ENCODE measurements around the gene PCK1. TPM values are rescaled to one million over a fixed set of nuclear protein-coding genes. Genes with fewer than 3 reads are reported as not detected.
A peak's percentile ranks its signal among the peaks of the same experiment; 100 is the strongest.

The PCK1 gene
- total and polyA plus RNA-seq, 4 donors: 0.21 to 49.2 (median 0.54) TPM

GRCh38 chr20:57605878-57606277 is 45.0 kb downstream of the PCK1 start:
- Histone ChIP-seq H3K4me1 (ENCODE audit: control insufficient read depth in 1 of 2, insufficient read depth in 2 of 2, low read length in 2 of 2) (no peaks in the 10 kb centered on the region), H3K9me3 (ENCODE audit: control insufficient read depth, low read length) (no peaks in the 10 kb centered on the region), H3K4me3 (ENCODE audit: low read length in 2 of 2) (no peak overlapping the region), H3K36me3 (ENCODE audit: control insufficient read depth in 1 of 2, insufficient read depth in 2 of 2, low read length in 1 of 2) (no peaks in the 10 kb centered on the region), H3K27me3 (ENCODE audit: control insufficient read depth in 1 of 2, insufficient read depth in 2 of 2, low read length in 1 of 2) (no peaks in the 10 kb centered on the region), H3K27ac (ENCODE audit: low read depth in 1 of 2, low read length in 2 of 2) (no peak overlapping the region)
- WGBS, 2 donors: 87 to 88% methylated on average over 5 of the region's 5 CpGs
- intact Hi-C loops (cut with DNase I): no loop called here
- DNase-seq (no peak), ATAC-seq (ENCODE audit: low FRiP score) (no peak)

GRCh38 chr20:57608516-57608915 is 47.6 kb downstream of the PCK1 start:
- DNase-seq (peak in 1 of 2 donors; percentile 10), ATAC-seq (ENCODE audit: low FRiP score) (no peak)
- no peaks in the 10 kb centered on the region for H3K4me1 ChIP-seq (ENCODE audit: control insufficient read depth in 1 of 2, insufficient read depth in 2 of 2, low read length in 2 of 2)
- 78 to 83% methylated on average over 7 of the region's 7 CpGs for WGBS, 2 donors
- H3K9me3 ChIP-seq (ENCODE audit: control insufficient read depth, low read length): no peaks in the 10 kb centered on the region
- no peaks in the 10 kb centered on the region for H3K36me3 ChIP-seq (ENCODE audit: control insufficient read depth in 1 of 2, insufficient read depth in 2 of 2, low read length in 1 of 2)
- no peak overlapping the region for H3K27ac ChIP-seq (ENCODE audit: low read depth in 1 of 2, low read length in 2 of 2)
- intact Hi-C loops (cut with DNase I): no loop called here
- H3K27me3 ChIP-seq (ENCODE audit: control insufficient read depth in 1 of 2, insufficient read depth in 2 of 2, low read length in 1 of 2): no peaks in the 10 kb centered on the region
- no peak overlapping the region for H3K4me3 ChIP-seq (ENCODE audit: low read length in 2 of 2)

GRCh38 chr20:57609086-57609841 is 48.4 kb downstream of the PCK1 start:
- WGBS, 2 donors: 86 to 87% methylated on average over 16 of the region's 16 CpGs
- Histone ChIP-seq H3K27me3 (ENCODE audit: control insufficient read depth in 1 of 2, insufficient read depth in 2 of 2, low read length in 1 of 2) (no peaks in the 10 kb centered on the region), H3K4me1 (ENCODE audit: control insufficient read depth in 1 of 2, insufficient read depth in 2 of 2, low read length in 2 of 2) (no peaks in the 10 kb centered on the region), H3K36me3 (ENCODE audit: control insufficient read depth in 1 of 2, insufficient read depth in 2 of 2, low read length in 1 of 2) (no peaks in the 10 kb centered on the region), H3K27ac (ENCODE audit: low read depth in 1 of 2, low read length in 2 of 2) (no peak overlapping the region), H3K4me3 (ENCODE audit: low read length in 2 of 2) (no peak overlapping the region), H3K9me3 (ENCODE audit: control insufficient read depth, low read length) (no peaks in the 10 kb centered on the region)
- intact Hi-C loops (cut with DNase I): no loop called here
- DNase-seq (peak in 1 of 2 donors; percentile 19), ATAC-seq (ENCODE audit: low FRiP score) (peak; percentile 17)

- 86 to 90% methylated on average over 8 of the region's 8 CpGs for WGBS, 2 donors
- Histone ChIP-seq H3K27ac (ENCODE audit: low read depth in 1 of 2, low read length in 2 of 2) (no peak overlapping the region), H3K36me3 (ENCODE audit: control insufficient read depth in 1 of 2, insufficient read depth in 2 of 2, low read length in 1 of 2) (no peaks in the 10 kb centered on the region)
Observed at GRCh38 chr20:57609842-57610167, 48.9 kb downstream of the PCK1 start.

GRCh38 chr20:57610261-57610952 is 49.5 kb downstream of the PCK1 start:
- Histone ChIP-seq H3K4me3 (ENCODE audit: low read length in 2 of 2) (no peak overlapping the region), H3K27me3 (ENCODE audit: control insufficient read depth in 1 of 2, insufficient read depth in 2 of 2, low read length in 1 of 2) (no peaks in the 10 kb centered on the region), H3K36me3 (ENCODE audit: control insufficient read depth in 1 of 2, insufficient read depth in 2 of 2, low read length in 1 of 2) (no peaks in the 10 kb centered on the region), H3K27ac (ENCODE audit: low read depth in 1 of 2, low read length in 2 of 2) (no peak overlapping the region), H3K9me3 (ENCODE audit: control insufficient read depth, low read length) (no peaks in the 10 kb centered on the region), H3K4me1 (ENCODE audit: control insufficient read depth in 1 of 2, insufficient read depth in 2 of 2, low read length in 2 of 2) (no peaks in the 10 kb centered on the region)
- 88 to 89% methylated on average over 14 to 18 of the region's 18 CpGs for WGBS, 2 donors
- intact Hi-C loops (cut with DNase I): no loop called here
- ATAC-seq (ENCODE audit: low FRiP score): no peak
- DNase-seq: peak; percentile 35 to 66

More at GRCh38 chr20:57609842-57610167, 48.9 kb downstream of the PCK1 start:
- no peak overlapping the region for H3K4me3 ChIP-seq (ENCODE audit: low read length in 2 of 2)
- no peaks in the 10 kb centered on the region for H3K9me3 ChIP-seq (ENCODE audit: control insufficient read depth, low read length)
- intact Hi-C loops (cut with DNase I): no loop called here
- DNase-seq (no peak), ATAC-seq (ENCODE audit: low FRiP score) (no peak)
- no peaks in the 10 kb centered on the region for H3K4me1 ChIP-seq (ENCODE audit: control insufficient read depth in 1 of 2, insufficient read depth in 2 of 2, low read length in 2 of 2)
- no peaks in the 10 kb centered on the region for H3K27me3 ChIP-seq (ENCODE audit: control insufficient read depth in 1 of 2, insufficient read depth in 2 of 2, low read length in 1 of 2)

GRCh38 chr20:57611586-57612311 is 50.8 kb downstream of the PCK1 start:
- H3K27me3 ChIP-seq (ENCODE audit: control insufficient read depth in 1 of 2, insufficient read depth in 2 of 2, low read length in 1 of 2): no peaks in the 10 kb centered on the region
- no peak overlapping the region for H3K4me3 ChIP-seq (ENCODE audit: low read length in 2 of 2)
- no peaks in the 10 kb centered on the region for H3K4me1 ChIP-seq (ENCODE audit: control insufficient read depth in 1 of 2, insufficient read depth in 2 of 2, low read length in 2 of 2)
- H3K36me3 ChIP-seq (ENCODE audit: control insufficient read depth in 1 of 2, insufficient read depth in 2 of 2, low read length in 1 of 2): no peaks in the 10 kb centered on the region
- ATAC-seq (ENCODE audit: low FRiP score): no peak
- WGBS, 2 donors: 81 to 86% methylated on average over 18 of the region's 18 CpGs
- intact Hi-C loops (cut with DNase I): no loop called here
- no peak overlapping the region for H3K27ac ChIP-seq (ENCODE audit: low read depth in 1 of 2, low read length in 2 of 2)
- H3K9me3 ChIP-seq (ENCODE audit: control insufficient read depth, low read length): no peaks in the 10 kb centered on the region
- peak; percentile 30 to 68 for DNase-seq

- H3K27me3 ChIP-seq (ENCODE audit: control insufficient read depth in 1 of 2, insufficient read depth in 2 of 2, low read length in 1 of 2): no peaks in the 10 kb centered on the region
- intact Hi-C loops (cut with DNase I): no loop called here
- no peaks in the 10 kb centered on the region for H3K9me3 ChIP-seq (ENCODE audit: control insufficient read depth, low read length)
- no peaks in the 10 kb centered on the region for H3K4me1 ChIP-seq (ENCODE audit: control insufficient read depth in 1 of 2, insufficient read depth in 2 of 2, low read length in 2 of 2)
- H3K4me3 ChIP-seq (ENCODE audit: low read length in 2 of 2): no peak overlapping the region
- 93 to 94% methylated on average over 7 of the region's 7 CpGs for WGBS, 2 donors
- DNase-seq (no peak), ATAC-seq (ENCODE audit: low FRiP score) (no peak)
- no peak overlapping the region for H3K27ac ChIP-seq (ENCODE audit: low read depth in 1 of 2, low read length in 2 of 2)
- H3K36me3 ChIP-seq (ENCODE audit: control insufficient read depth in 1 of 2, insufficient read depth in 2 of 2, low read length in 1 of 2): no peaks in the 10 kb centered on the region
Observed at GRCh38 chr20:57612436-57612835, 51.5 kb downstream of the PCK1 start.

GRCh38 chr20:57612916-57613315 is 52.0 kb downstream of the PCK1 start:
- H3K36me3 ChIP-seq (ENCODE audit: control insufficient read depth in 1 of 2, insufficient read depth in 2 of 2, low read length in 1 of 2): no peaks in the 10 kb centered on the region
- WGBS, 2 donors: 91 to 97% methylated on average over 7 of the region's 7 CpGs
- ATAC-seq (ENCODE audit: low FRiP score) (no peak), DNase-seq (peak in 1 of 2 donors; percentile 19)
- H3K4me3 ChIP-seq (ENCODE audit: low read length in 2 of 2): no peak overlapping the region
- H3K9me3 ChIP-seq (ENCODE audit: control insufficient read depth, low read length): no peaks in the 10 kb centered on the region
- no peaks in the 10 kb centered on the region for H3K27me3 ChIP-seq (ENCODE audit: control insufficient read depth in 1 of 2, insufficient read depth in 2 of 2, low read length in 1 of 2)
- intact Hi-C loops (cut with DNase I): no loop called here
- no peak overlapping the region for H3K27ac ChIP-seq (ENCODE audit: low read depth in 1 of 2, low read length in 2 of 2)
- no peaks in the 10 kb centered on the region for H3K4me1 ChIP-seq (ENCODE audit: control insufficient read depth in 1 of 2, insufficient read depth in 2 of 2, low read length in 2 of 2)
